Common myeloid progenitor, CD34-positive (primary cell): ENCODE measurements around the gene MOXD1. TPM values are rescaled to one million over a fixed set of nuclear protein-coding genes. Genes with fewer than 3 reads are reported as not detected.

Source experiments
- CTCF ChIA-PET: fragments of 350-600 bp; sonication (Branson Sonifier 250); formaldehyde crosslinking; loops from one replicate; lab custom pipeline; 2021; ENCODE audit warnings: antibody characterized with exemption; lab: Charles Lee
- POLR2A ChIA-PET: fragments of 350-600 bp; sonication (Branson Sonifier 250); formaldehyde crosslinking; loops from one replicate; lab custom pipeline; 2021; ENCODE audit warnings: antibody characterized with exemption; lab: Charles Lee
- DNase-seq, 3 donors: peaks; one replicate each; pipeline versions ENCODE4 v3.0.0 to v3.0.0-alpha.2; 2013
- H3K27ac ChIP-seq, 2 experiments: 1 replicate in 1 of 2; 2 replicates in 1 of 2; pipeline ENCODE4 v1.7.0; 2013; ENCODE audit warnings: inconsistent platforms in 2 of 2, low read length in 2 of 2, mild to moderate bottlenecking in 2 of 2, low read depth in 1 of 2, moderate library complexity in 1 of 2; ENCODE audit not compliant: severe bottlenecking in 2 of 2, insufficient read depth in 1 of 2, poor library complexity in 1 of 2
- H3K27me3 ChIP-seq, 5 experiments: replicated peaks in 2 of 5; 1 replicate in 3 of 5; 2 replicates in 2 of 5; pipeline versions ENCODE4 v1.6.1 to v1.7.0; 2013; ENCODE audit warnings: low read length in 4 of 5, mild to moderate bottlenecking in 2 of 5, moderate library complexity in 2 of 5, inconsistent platforms in 1 of 5; ENCODE audit not compliant: insufficient read depth in 5 of 5, control insufficient read depth in 4 of 5
- H3K36me3 ChIP-seq, 4 experiments: 1 replicate in 2 of 4; 2 replicates in 2 of 4; pipeline versions ENCODE4 v1.6.1 to v1.7.0; 2013; ENCODE audit warnings: low read length in 3 of 4, control low read depth in 1 of 4, mild to moderate bottlenecking in 1 of 4; ENCODE audit not compliant: control insufficient read depth in 4 of 4, insufficient read depth in 4 of 4
- H3K4me1 ChIP-seq, 4 experiments: 1 replicate in 3 of 4; 2 replicates in 1 of 4; pipeline versions ENCODE4 v1.6.1 to v1.7.1; 2013; ENCODE audit warnings: low read length in 3 of 4, mild to moderate bottlenecking in 3 of 4, control low read depth in 1 of 4, inconsistent platforms in 1 of 4, moderate library complexity in 1 of 4; ENCODE audit not compliant: control insufficient read depth in 4 of 4, insufficient read depth in 4 of 4; ENCODE audit errors: control extremely low read depth in 1 of 4
- H3K4me3 ChIP-seq, 7 experiments: 1 replicate in 4 of 7; 2 replicates in 3 of 7; pipeline versions ENCODE4 v1.5.1 to v1.7.0; 2013; ENCODE audit warnings: mild to moderate bottlenecking in 7 of 7, low read length in 6 of 7, moderate library complexity in 6 of 7, inconsistent platforms in 2 of 7, low read depth in 2 of 7, control low read depth in 1 of 7; ENCODE audit not compliant: insufficient read depth in 4 of 7, control insufficient read depth in 1 of 7; ENCODE audit errors: extremely low read depth in 1 of 7
- H3K9me3 ChIP-seq, 5 experiments: 1 replicate in 4 of 5; 2 replicates in 1 of 5; pipeline versions ENCODE4 v1.6.1 to v1.7.1; 2013; ENCODE audit warnings: low read length in 4 of 5, mild to moderate bottlenecking in 2 of 5, inconsistent platforms in 1 of 5, low read depth in 1 of 5, moderate library complexity in 1 of 5; ENCODE audit not compliant: control insufficient read depth in 4 of 5, insufficient read depth in 2 of 5; ENCODE audit errors: control extremely low read depth in 1 of 5
- WGBS: methylation state at CpG from one replicate; pipeline ENCODE4 v1.1.5; 2013; ENCODE audit not compliant: insufficient coverage; 5-methylcytosine and 5-hydroxymethylcytosine counted together
- polyA plus RNA-seq: library from polyadenylated mRNA; unstranded; fragments of 120-200 nt; gene quantifications from one replicate; pipeline ENCODE4 v1.2.1, GENCODE V29; 2013

Gene MOXD1
- polyA plus RNA-seq, result 0.05 TPM

GRCh38 chr6:132400883-132401617 lies at the start of gene MOXD1:
TSS of gene MOXD1 (minus strand) at chr6:132401475. CDS start at chr6:132401426, 49 bp downstream.
- H3K27ac ChIP-seq, result no peak within 1 kb of the TSS
- peak within 1 kb of the TSS; percentile 27 to 77 (median 62) for H3K4me3 ChIP-seq

GRCh38 chr6:132446855-132447241 lies 45.6 kb upstream of the MOXD1 start:
- Histone ChIP-seq H3K27ac (no peak overlapping the region), H3K9me3 (peaks cover 0 to 6% (median 0%) of the 10 kb centered on the region in 5 experiments), H3K4me3 (no peak overlapping the region), H3K4me1 (no peaks in the 10 kb centered on the region), H3K27me3 (no peaks in the 10 kb centered on the region), H3K36me3 (peaks cover 0 to 3% (median 0%) of the 10 kb centered on the region in 4 experiments)
- WGBS, result 92% methylated on average over 3 of the region's 5 CpGs
- POLR2A ChIA-PET, result no interaction called here
- CTCF ChIA-PET, result interaction anchor here (0.5 to 0.8 kb wide), 2 partner anchors 16 to 84 kb away, joined by 3 read pairs; no protein-coding TSS in a partner anchor
- no peak for DNase-seq

More at GRCh38 chr6:132400883-132401617, at the start of gene MOXD1:
- CTCF ChIA-PET, result no interaction called here
- peaks cover 18 to 64% (median 37%) of the 10 kb centered on the region in 5 experiments for H3K27me3 ChIP-seq
- WGBS, result under 1% methylated on average over 66 of the region's 87 CpGs
- H3K9me3 ChIP-seq, result peaks cover 0 to 3% (median 0%) of the 10 kb centered on the region in 5 experiments
- no peaks in the 10 kb centered on the region for H3K36me3 ChIP-seq
- POLR2A ChIA-PET, result no interaction called here
- DNase-seq, result peak in 2 of 3 donors; percentile 32 to 48
- H3K4me1 ChIP-seq, result peaks cover 0 to 16% (median 14%) of the 10 kb centered on the region in 4 experiments

- peaks cover 0 to 9% (median 0%) of the 10 kb centered on the region in 5 experiments for H3K9me3 ChIP-seq
- no peaks in the 10 kb centered on the region for H3K27me3 ChIP-seq
- POLR2A ChIA-PET, result no interaction called here
- CTCF ChIA-PET, result interaction anchor here (0.8 kb wide), 1 partner anchor 84 kb away, joined by 3 read pairs; no protein-coding TSS in a partner anchor
- H3K36me3 ChIP-seq, result peaks cover 0 to 2% (median 0%) of the 10 kb centered on the region in 4 experiments
- H3K27ac ChIP-seq, result no peak overlapping the region
- DNase-seq, result no peak
- H3K4me3 ChIP-seq, result no peak overlapping the region
- H3K4me1 ChIP-seq, result no peaks in the 10 kb centered on the region
- WGBS, result 86% methylated on average over 1 of the region's 4 CpGs
These were observed 45.0 kb upstream of the MOXD1 start for GRCh38 chr6:132446141-132446854.

- ChIA-PET CTCF (no interaction called here), POLR2A (no interaction called here)
- Histone ChIP-seq H3K4me1 (no peaks in the 10 kb centered on the region), H3K27me3 (no peaks in the 10 kb centered on the region), H3K9me3 (peaks cover 0 to 12% (median 0%) of the 10 kb centered on the region in 5 experiments), H3K36me3 (no peaks in the 10 kb centered on the region), H3K4me3 (no peak overlapping the region), H3K27ac (no peak overlapping the region)
- no peak for DNase-seq
- WGBS, result 100% methylated on average over 1 of the region's 3 CpGs
These were observed 44.1 kb upstream of the MOXD1 start for GRCh38 chr6:132445201-132445951.

GRCh38 chr6:132443206-132443605 lies 41.9 kb upstream of the MOXD1 start:
- H3K4me3 ChIP-seq, result no peak overlapping the region
- peak in 1 of 3 donors; percentile 3 for DNase-seq
- ChIA-PET POLR2A (no interaction called here), CTCF (no interaction called here)
- no peak overlapping the region for H3K27ac ChIP-seq
- H3K27me3 ChIP-seq, result no peaks in the 10 kb centered on the region
- H3K9me3 ChIP-seq, result peaks cover 0 to 12% (median 0%) of the 10 kb centered on the region in 5 experiments
- no peaks in the 10 kb centered on the region for H3K36me3 ChIP-seq
- no peaks in the 10 kb centered on the region for H3K4me1 ChIP-seq

- Histone ChIP-seq H3K4me3 (no peak overlapping the region), H3K27me3 (peaks cover 0 to 2% (median 0%) of the 10 kb centered on the region in 5 experiments), H3K27ac (no peak overlapping the region), H3K4me1 (no peaks in the 10 kb centered on the region), H3K36me3 (no peaks in the 10 kb centered on the region), H3K9me3 (peaks cover 0 to 2% (median 0%) of the 10 kb centered on the region in 5 experiments)
- CTCF ChIA-PET, result no interaction called here
- POLR2A ChIA-PET, result no interaction called here
- 90% methylated on average over 2 of the region's 2 CpGs for WGBS
- no peak for DNase-seq
These were observed 28.8 kb upstream of the MOXD1 start for GRCh38 chr6:132430110-132430509.
